ENCODE measurements around the gene SLC25A26. TPM values are rescaled to one million over a fixed set of nuclear protein-coding genes. Genes with fewer than 3 reads are reported as not detected.

Gene SLC25A26
- total RNA-seq, 1 donor from 2014 or later = 23.2 TPM

- TF ChIP-seq, protein P1, sequence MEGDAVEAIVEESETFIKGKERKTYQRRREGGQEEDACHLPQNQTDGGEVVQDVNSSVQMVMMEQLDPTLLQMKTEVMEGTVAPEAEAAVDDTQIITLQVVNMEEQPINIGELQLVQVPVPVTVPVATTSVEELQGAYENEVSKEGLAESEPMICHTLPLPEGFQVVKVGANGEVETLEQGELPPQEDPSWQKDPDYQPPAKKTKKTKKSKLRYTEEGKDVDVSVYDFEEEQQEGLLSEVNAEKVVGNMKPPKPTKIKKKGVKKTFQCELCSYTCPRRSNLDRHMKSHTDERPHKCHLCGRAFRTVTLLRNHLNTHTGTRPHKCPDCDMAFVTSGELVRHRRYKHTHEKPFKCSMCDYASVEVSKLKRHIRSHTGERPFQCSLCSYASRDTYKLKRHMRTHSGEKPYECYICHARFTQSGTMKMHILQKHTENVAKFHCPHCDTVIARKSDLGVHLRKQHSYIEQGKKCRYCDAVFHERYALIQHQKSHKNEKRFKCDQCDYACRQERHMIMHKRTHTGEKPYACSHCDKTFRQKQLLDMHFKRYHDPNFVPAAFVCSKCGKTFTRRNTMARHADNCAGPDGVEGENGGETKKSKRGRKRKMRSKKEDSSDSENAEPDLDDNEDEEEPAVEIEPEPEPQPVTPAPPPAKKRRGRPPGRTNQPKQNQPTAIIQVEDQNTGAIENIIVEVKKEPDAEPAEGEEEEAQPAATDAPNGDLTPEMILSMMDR (IDR thresholded peaks at IDR 0.05) = no peak
- Mint-ChIP-seq H3K27me3 (no peaks in the 10 kb centered on the region), H3K36me3 (ENCODE audit: low read depth) (peaks cover 55% of the 10 kb centered on the region), H3K4me1 (peaks cover 58% of the 10 kb centered on the region), H3K27ac (peak overlapping the region; percentile 89), H3K4me3 (peak overlapping the region; percentile 69), H3K9me3 (no peaks in the 10 kb centered on the region)
- CTCF ChIA-PET = interaction anchor here (1.0 to 1.6 kb wide), 4 partner anchors 8 to 436 kb away, joined by 3 to 5 read pairs (median 4); no protein-coding TSS in a partner anchor
- POLR2A ChIA-PET = interaction anchor here (0.8 to 1.6 kb wide), 5 partner anchors 42 to 196 kb away, joined by 3 to 5 read pairs (median 3); no protein-coding TSS in a partner anchor
- intact Hi-C loops (cut with micrococcal nuclease) = loop anchor here (1.0 to 10.0 kb wide), 8 partner anchors 8 to 1269 kb away; partner anchors contain the start of genes LRIG1, SLC25A26 and SUCLG2
- no peak for DNase-seq
- ATAC-seq (ENCODE audit: low read depth) = peak; percentile 72
Measured at GRCh38 chr3:66386011-66386924, 165.5 kb downstream of the SLC25A26 start.

DNA sequence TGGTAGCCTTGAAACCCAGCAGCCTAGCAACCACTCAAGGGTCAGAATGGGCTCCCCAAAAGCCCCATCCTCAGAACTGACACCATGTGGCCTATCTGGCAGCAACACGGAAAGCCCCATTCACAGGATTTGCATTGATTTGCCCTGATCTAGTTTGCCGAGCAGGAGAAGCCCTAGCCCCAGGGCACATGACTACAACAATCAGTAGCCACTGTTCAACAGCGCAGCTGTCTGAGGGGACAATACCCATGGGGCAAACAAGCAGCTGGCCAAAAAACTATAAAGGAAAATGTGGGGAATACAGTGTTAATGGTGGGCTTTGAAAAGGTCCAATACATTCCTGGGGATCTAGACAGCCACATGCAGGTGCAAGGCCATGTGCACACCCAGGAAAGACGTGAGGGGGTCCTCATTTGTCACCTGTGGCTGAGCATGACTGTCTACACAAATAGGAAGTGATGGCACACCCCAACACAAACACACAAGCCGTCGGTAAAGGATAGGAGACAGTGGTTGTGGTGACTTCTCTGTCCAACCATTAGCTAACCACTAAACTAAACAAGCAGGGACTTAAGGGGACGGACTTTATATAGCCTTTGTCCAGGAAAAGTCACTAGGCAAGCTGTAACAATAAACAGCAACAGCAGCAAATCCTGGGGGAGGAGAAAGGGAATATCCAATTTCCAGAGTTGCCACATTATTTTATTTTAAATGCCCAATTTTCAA lies 166.3 kb downstream of the SLC25A26 start:
- Mint-ChIP-seq H3K9me3 (no peaks in the 10 kb centered on the region), H3K27me3 (no peaks in the 10 kb centered on the region), H3K36me3 (ENCODE audit: low read depth) (peaks cover 47% of the 10 kb centered on the region), H3K4me3 (peak overlapping the region; percentile 69), H3K27ac (peak overlapping the region; percentile 89), H3K4me1 (peaks cover 63% of the 10 kb centered on the region)
- DNase-seq = no peak
- ATAC-seq (ENCODE audit: low read depth) = peak; percentile 76
- ChIA-PET CTCF (interaction anchor here (1.5 to 1.6 kb wide), 2 partner anchors 9 to 21 kb away, joined by 5 read pairs; no protein-coding TSS in a partner anchor), POLR2A (interaction anchor here (0.5 to 1.4 kb wide), 4 partner anchors 43 to 111 kb away, joined by 3 to 5 read pairs (median 3); no protein-coding TSS in a partner anchor)
- intact Hi-C loops (cut with micrococcal nuclease) = loop anchor here (1.0 to 10.0 kb wide), 8 partner anchors 7 to 1268 kb away; partner anchors contain the start of genes LRIG1, SLC25A26 and SUCLG2
- TF ChIP-seq, protein P1 (IDR thresholded peaks at IDR 0.05) = no peak

- no peak for ATAC-seq (ENCODE audit: low read depth)
Measured at GRCh38 chr3:66390013-66390412, 169.2 kb downstream of the SLC25A26 start.

DNA sequence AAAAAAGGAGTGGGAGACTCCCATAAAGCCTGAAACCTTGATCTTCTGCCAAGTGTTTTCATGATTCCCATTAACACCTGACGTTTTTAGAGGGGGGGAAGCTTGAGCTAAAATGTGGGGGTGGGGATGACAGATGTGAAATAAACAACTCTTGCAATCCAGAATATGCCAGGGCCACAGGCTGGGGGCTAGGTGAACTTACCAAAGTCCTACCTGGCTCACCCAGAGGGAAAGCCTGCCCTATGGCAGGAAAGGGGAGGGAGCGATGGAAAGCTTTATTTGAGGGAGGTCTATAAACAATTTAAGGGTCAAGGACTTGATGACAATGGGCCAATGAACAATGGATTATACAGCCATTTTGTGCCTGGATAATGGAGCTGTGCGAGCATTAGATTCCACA lies 171.7 kb downstream of the SLC25A26 start:
- TF ChIP-seq, protein P1 (IDR thresholded peaks at IDR 0.05) = no peak
- H3K27me3 Mint-ChIP-seq = no peaks in the 10 kb centered on the region
- intact Hi-C loops (cut with micrococcal nuclease) = no loop called here
- peak overlapping the region; percentile 24 for H3K4me3 Mint-ChIP-seq
- peaks cover 4% of the 10 kb centered on the region for H3K36me3 Mint-ChIP-seq (ENCODE audit: low read depth)
- H3K4me1 Mint-ChIP-seq = peaks cover 66% of the 10 kb centered on the region
- ATAC-seq (ENCODE audit: low read depth) (no peak), DNase-seq (no peak)
- ChIA-PET CTCF (interaction anchor here (0.9 kb wide), 1 partner anchor 15 kb away, joined by 4 read pairs; no protein-coding TSS in a partner anchor), POLR2A (no interaction called here)
- peak overlapping the region; percentile 85 for H3K27ac Mint-ChIP-seq
- no peaks in the 10 kb centered on the region for H3K9me3 Mint-ChIP-seq

More at GRCh38 chr3:66390013-66390412, 169.2 kb downstream of the SLC25A26 start:
- DNase-seq = no peak
- peak overlapping the region; percentile 36 for H3K27ac Mint-ChIP-seq
- intact Hi-C loops (cut with micrococcal nuclease) = loop anchor here (2.0 kb wide), 1 partner anchor 103 kb away; no protein-coding TSS in a partner anchor
- TF ChIP-seq, protein P1 (IDR thresholded peaks at IDR 0.05) = no peak
- H3K9me3 Mint-ChIP-seq = no peaks in the 10 kb centered on the region
- H3K4me1 Mint-ChIP-seq = peaks cover 87% of the 10 kb centered on the region
- CTCF ChIA-PET = no interaction called here
- POLR2A ChIA-PET = no interaction called here
- no peaks in the 10 kb centered on the region for H3K27me3 Mint-ChIP-seq
- peak overlapping the region; percentile 28 for H3K4me3 Mint-ChIP-seq
- H3K36me3 Mint-ChIP-seq (ENCODE audit: low read depth) = peaks cover 18% of the 10 kb centered on the region

Data from activated B cell treated with CpG ODN at 0.5 μM for 24 hours (primary cell).